ENCODE results near the gene USP12.

DNA sequence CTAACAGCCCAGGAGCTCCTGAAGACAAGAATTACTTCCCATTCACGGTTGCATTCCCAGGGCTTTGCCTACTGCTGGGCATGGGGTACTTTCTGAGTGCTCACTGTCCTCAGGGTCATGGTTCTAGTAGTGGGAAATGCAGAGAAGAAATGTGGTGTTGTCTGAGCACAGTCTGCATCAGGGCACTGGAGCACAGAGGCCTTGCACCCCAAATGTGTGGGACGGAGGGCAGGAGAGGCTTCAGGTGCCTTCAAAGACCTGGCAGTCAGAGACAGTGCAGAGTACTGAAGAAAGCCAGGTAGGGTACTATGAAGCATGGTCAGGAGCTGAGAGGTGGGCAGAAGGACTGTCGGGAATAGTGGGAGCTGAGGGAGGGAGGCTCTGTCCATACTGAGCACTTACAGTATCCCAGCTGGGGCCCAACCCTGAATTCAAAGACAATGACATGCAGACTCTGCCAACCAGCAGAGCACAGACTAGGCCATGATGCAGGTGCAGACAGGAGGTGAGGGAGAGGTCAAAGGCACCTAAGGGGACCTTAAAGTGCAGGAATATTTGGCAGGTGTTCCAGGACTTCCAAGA lies 144.4 kb downstream of the USP12 start:
- TF ChIP-seq POLR2A (IDR thresholded peaks at IDR 0.05), result no peak
- TF ChIP-seq, protein P1, sequence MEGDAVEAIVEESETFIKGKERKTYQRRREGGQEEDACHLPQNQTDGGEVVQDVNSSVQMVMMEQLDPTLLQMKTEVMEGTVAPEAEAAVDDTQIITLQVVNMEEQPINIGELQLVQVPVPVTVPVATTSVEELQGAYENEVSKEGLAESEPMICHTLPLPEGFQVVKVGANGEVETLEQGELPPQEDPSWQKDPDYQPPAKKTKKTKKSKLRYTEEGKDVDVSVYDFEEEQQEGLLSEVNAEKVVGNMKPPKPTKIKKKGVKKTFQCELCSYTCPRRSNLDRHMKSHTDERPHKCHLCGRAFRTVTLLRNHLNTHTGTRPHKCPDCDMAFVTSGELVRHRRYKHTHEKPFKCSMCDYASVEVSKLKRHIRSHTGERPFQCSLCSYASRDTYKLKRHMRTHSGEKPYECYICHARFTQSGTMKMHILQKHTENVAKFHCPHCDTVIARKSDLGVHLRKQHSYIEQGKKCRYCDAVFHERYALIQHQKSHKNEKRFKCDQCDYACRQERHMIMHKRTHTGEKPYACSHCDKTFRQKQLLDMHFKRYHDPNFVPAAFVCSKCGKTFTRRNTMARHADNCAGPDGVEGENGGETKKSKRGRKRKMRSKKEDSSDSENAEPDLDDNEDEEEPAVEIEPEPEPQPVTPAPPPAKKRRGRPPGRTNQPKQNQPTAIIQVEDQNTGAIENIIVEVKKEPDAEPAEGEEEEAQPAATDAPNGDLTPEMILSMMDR (IDR thresholded peaks at IDR 0.05), result no peak
